Dendritic cell treated with granulocyte-macrophage colony-stimulating factor and Interleukin-4, amounts not matched to agents 40 ng/mL and 50 ng/mL, for 4 days (primary cell): Measurements from ENCODE around the gene RNF207.

Experiments used
- H3K27ac Mint-ChIP-seq: one replicate; pipeline ENCODE4 v1.8.0; 2022; ENCODE audit warnings: mild to moderate bottlenecking, mixed read lengths
- H3K27me3 Mint-ChIP-seq: one replicate; pipeline ENCODE4 v1.8.0; 2022; ENCODE audit warnings: mild to moderate bottlenecking, mixed read lengths
- H3K36me3 Mint-ChIP-seq: one replicate; pipeline ENCODE4 v1.8.0; 2022; ENCODE audit warnings: low read depth, mixed read lengths
- H3K4me1 Mint-ChIP-seq: one replicate; pipeline ENCODE4 v1.8.0; 2022; ENCODE audit warnings: low read depth, mixed read lengths
- H3K4me3 Mint-ChIP-seq: one replicate; pipeline ENCODE4 v1.8.0; 2022; ENCODE audit warnings: mild to moderate bottlenecking, moderate library complexity, mixed read lengths
- H3K9me3 Mint-ChIP-seq: one replicate; pipeline ENCODE4 v1.8.0; 2022; ENCODE audit warnings: mixed read lengths
- intact Hi-C: fragments of 100-400 bp; cut with micrococcal nuclease; formaldehyde crosslinking; loops from one replicate; pipeline ENCODE4 v1.15.0; 2022

RNF207 gene

DNA sequence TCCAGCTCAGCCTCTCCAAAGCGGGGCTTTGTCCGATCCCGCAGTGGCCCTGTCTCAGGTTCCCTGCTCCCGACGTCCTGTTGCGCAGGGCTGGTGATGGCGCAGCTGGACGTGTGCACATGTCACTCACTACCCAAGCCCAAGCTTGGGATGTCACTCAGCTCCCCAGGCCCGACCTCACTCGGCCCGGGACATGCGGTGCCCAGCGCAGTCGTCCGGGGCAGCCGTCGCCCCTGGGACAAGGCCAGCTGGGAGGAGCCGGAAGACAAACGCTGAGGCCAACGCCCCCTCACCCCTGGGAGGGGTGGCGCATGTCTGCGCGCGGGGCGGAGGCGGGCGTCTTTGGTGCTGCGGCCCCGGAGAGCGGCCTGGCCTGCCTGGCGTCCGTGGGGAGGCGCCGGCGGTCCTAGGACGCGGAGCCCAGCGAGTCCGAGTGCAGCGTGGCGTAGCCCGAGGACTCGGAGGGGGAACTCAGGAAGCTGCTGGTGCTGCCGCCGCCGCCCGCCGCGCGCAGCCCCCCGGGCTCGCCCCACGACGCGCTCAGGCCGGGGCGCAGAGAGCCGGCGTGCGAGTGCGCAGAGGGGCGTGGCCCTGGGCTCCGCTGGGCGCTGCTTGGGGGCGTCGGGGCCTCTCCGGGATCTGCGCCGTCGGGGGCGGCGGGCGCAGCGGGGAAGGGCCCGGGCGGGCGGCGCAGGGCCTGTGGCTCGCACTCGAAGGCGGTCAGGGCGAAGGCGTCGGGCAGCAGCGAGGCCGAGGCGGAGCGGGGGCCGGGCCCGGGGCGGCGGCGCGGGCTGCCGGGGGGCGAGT, 43.2 kb downstream of the RNF207 start:
- no peaks in the 10 kb centered on the region for H3K36me3 Mint-ChIP-seq
- peak overlapping the region; percentile 51 for H3K4me3 Mint-ChIP-seq
- intact Hi-C loops: loop anchor here (5.0 to 10.0 kb wide), 3 partner anchors 158 to 197 kb away; no protein-coding TSS in a partner anchor
- no peaks in the 10 kb centered on the region for H3K9me3 Mint-ChIP-seq
- H3K27me3 Mint-ChIP-seq: peaks cover 82% of the 10 kb centered on the region
- H3K4me1 Mint-ChIP-seq: peaks cover 26% of the 10 kb centered on the region
- H3K27ac Mint-ChIP-seq: no peak overlapping the region

DNA sequence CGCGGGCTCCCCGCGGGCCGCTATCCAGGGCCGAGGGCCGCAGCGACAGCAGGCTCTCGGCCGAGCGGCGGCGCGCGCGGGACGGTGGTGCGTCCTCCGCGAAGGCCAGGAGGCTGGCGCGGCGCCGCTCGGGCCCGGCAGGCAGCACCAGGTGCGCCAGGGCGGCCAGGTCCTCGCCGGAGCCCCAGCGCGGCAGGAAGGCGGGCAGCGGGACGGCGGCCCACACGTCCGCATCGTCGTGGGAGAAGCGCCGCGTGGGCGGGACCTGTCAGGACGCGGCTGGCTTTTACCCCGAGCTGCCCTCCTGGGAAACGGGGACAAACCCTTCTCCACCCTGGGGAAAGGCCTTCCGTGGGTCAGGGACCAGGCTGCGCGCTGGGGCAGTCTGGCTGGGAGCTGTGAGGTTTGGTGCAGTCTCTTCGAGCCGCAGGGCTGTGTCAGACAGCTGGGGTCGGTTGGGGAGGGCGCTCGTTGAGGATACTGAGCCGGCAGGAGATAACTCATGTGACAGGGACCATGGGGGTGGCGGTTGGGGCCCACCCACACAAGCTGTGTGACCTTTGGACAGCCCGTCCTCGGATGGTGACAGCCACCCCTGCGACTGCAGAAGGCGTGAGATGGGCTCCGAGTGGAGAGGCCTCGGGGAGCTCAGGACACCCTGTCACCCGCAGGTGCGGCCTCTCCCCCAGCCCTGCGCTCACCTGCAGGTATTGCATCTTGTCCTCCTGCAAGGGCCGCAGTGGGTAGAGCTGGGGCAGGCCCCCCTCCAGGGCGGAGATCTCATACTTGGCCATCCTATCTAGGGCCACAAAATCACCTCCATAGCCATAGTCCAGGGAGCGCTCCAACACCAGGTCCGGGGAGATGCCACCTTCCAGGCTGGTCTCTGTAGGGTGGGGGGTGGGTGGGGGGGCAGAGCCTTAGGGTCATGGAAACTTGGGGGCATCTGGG, 44.1 kb downstream of the RNF207 start:
- intact Hi-C loops: loop anchor here (5.0 to 10.0 kb wide), 3 partner anchors 157 to 198 kb away; no protein-coding TSS in a partner anchor

GRCh38 chr1:6251233-6251632, 45.3 kb downstream of the RNF207 start:
- H3K27ac Mint-ChIP-seq: no peak overlapping the region
- no peak overlapping the region for H3K4me3 Mint-ChIP-seq
- H3K36me3 Mint-ChIP-seq: no peaks in the 10 kb centered on the region
- H3K27me3 Mint-ChIP-seq: peaks cover 63% of the 10 kb centered on the region
- intact Hi-C loops: no loop called here
- H3K4me1 Mint-ChIP-seq: peaks cover 13% of the 10 kb centered on the region
- no peaks in the 10 kb centered on the region for H3K9me3 Mint-ChIP-seq

More for the DNA sequence above, 44.1 kb downstream of the RNF207 start:
- no peak overlapping the region for H3K4me3 Mint-ChIP-seq
- H3K4me1 Mint-ChIP-seq: peaks cover 18% of the 10 kb centered on the region
- no peaks in the 10 kb centered on the region for H3K36me3 Mint-ChIP-seq
- H3K27me3 Mint-ChIP-seq: peaks cover 73% of the 10 kb centered on the region
- no peak overlapping the region for H3K27ac Mint-ChIP-seq
- H3K9me3 Mint-ChIP-seq: no peaks in the 10 kb centered on the region

DNA sequence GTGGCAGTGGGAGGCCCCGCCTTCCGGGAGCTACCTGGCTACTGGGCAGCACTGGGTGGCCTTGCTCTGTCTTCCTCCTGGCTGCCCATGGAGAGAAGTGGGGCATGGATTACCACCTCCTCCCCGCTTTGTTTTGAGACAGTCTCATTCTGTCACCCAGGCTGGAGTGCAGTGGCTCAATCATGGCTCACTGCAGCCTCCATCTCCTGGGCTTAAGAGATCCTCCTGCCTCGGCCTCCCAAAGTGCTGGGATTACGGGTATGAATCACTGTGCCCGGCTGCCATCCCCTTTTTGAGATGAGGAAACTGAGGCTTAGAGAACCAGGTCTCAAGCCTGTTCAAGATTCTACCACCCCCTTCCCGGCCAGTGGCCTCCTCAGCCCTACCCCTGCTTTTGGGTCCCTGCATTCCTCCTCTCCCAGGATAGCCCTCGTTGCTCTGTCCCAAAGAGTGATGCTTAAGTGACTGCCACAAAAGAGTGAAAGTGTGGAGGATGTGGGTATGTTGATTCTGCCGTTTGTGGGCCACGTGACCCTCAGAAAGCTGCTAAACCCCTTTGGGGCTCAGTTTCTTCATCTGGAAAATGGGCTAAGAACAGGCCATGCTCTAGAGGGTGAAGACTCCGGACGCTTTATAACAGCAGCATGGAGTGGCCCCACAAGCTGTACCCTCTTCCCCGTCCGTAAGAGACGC, 45.9 kb downstream of the RNF207 start:
- H3K4me1 Mint-ChIP-seq: peaks cover 7% of the 10 kb centered on the region
- H3K27me3 Mint-ChIP-seq: peaks cover 57% of the 10 kb centered on the region
- no peak overlapping the region for H3K4me3 Mint-ChIP-seq
- H3K9me3 Mint-ChIP-seq: no peaks in the 10 kb centered on the region
- intact Hi-C loops: no loop called here
- H3K27ac Mint-ChIP-seq: no peak overlapping the region
- H3K36me3 Mint-ChIP-seq: no peaks in the 10 kb centered on the region

DNA sequence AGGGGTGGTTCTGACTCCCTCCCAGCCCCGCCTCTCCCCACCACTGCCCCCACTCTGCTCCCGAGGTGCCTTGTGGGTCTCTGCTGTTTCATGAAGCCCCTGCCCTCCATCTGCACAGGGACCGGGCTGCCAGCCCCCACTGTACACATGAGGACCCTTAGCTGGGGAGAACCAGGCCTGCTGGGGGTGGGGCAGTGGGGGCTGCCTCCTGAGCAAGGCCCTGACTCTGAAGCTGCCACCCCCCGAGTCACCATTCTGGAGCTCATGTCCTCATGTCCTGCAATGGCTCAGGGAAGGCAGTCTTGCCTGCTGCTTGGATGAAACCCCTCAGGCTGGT, 46.4 kb downstream of the RNF207 start:
- Mint-ChIP-seq H3K27me3 (peaks cover 57% of the 10 kb centered on the region), H3K9me3 (no peaks in the 10 kb centered on the region), H3K36me3 (no peaks in the 10 kb centered on the region), H3K4me1 (peaks cover 4% of the 10 kb centered on the region), H3K4me3 (no peak overlapping the region), H3K27ac (no peak overlapping the region)
- intact Hi-C loops: no loop called here

DNA sequence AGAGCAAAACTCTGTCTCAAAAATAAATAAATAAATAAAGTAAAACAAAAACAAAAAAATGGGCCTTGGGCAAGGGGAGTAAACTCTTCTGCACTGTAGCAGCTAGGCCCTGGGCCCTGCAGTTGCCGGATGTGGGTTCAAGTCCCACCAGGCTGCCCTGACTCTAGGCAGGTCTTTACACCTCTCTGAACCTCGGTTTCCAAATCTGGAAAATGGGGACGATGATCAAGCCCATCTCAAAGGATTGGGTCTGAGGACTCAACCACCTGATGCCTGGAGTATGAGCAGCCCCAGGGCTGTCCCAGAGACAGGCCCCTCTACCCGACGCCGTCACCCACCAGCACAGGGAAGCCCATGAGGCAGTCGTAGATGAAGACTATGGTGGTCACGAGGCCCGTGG, 47.5 kb downstream of the RNF207 start:
- Mint-ChIP-seq H3K36me3 (no peaks in the 10 kb centered on the region), H3K27me3 (peaks cover 57% of the 10 kb centered on the region), H3K9me3 (no peaks in the 10 kb centered on the region), H3K4me3 (no peak overlapping the region), H3K27ac (no peak overlapping the region), H3K4me1 (peaks cover 10% of the 10 kb centered on the region)
- intact Hi-C loops: no loop called here

GRCh38 chr1:6254691-6255090, 48.8 kb downstream of the RNF207 start:
- Mint-ChIP-seq H3K27ac (no peak overlapping the region), H3K36me3 (no peaks in the 10 kb centered on the region), H3K27me3 (peaks cover 62% of the 10 kb centered on the region), H3K4me3 (no peak overlapping the region), H3K4me1 (peaks cover 18% of the 10 kb centered on the region), H3K9me3 (no peaks in the 10 kb centered on the region)
- intact Hi-C loops: no loop called here

DNA sequence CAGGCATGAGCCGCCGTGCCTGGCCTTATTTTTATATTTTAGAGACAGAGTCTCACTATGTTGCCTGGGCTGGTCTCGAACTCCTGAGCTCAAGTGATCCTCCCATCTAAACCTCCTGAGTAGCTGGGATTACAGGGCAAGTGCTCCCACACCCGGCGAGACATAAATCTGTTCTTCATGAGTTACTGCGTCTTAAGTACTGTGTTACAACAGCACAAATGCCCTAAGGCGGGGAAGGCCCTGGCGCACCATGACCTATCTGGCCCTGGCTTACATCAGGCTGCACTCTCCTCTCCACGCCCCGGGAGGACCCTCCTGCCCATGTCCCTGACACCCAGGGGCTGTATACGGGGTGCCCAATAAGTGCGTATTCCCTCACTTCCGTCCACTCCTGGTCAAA, 50.7 kb downstream of the RNF207 start:
- H3K36me3 Mint-ChIP-seq: no peaks in the 10 kb centered on the region
- intact Hi-C loops: no loop called here
- H3K4me1 Mint-ChIP-seq: peaks cover 27% of the 10 kb centered on the region
- peaks cover 51% of the 10 kb centered on the region for H3K27me3 Mint-ChIP-seq
- no peak overlapping the region for H3K27ac Mint-ChIP-seq
- no peaks in the 10 kb centered on the region for H3K9me3 Mint-ChIP-seq
- H3K4me3 Mint-ChIP-seq: no peak overlapping the region

GRCh38 chr1:6257541-6258069, 51.7 kb downstream of the RNF207 start:
- no peak overlapping the region for H3K4me3 Mint-ChIP-seq
- H3K4me1 Mint-ChIP-seq: peaks cover 28% of the 10 kb centered on the region
- peaks cover 52% of the 10 kb centered on the region for H3K27me3 Mint-ChIP-seq
- no peaks in the 10 kb centered on the region for H3K36me3 Mint-ChIP-seq
- H3K9me3 Mint-ChIP-seq: no peaks in the 10 kb centered on the region
- intact Hi-C loops: no loop called here
- no peak overlapping the region for H3K27ac Mint-ChIP-seq

- peaks cover 29% of the 10 kb centered on the region for H3K4me1 Mint-ChIP-seq
- H3K36me3 Mint-ChIP-seq: no peaks in the 10 kb centered on the region
- no peaks in the 10 kb centered on the region for H3K9me3 Mint-ChIP-seq
- intact Hi-C loops: no loop called here
- peaks cover 56% of the 10 kb centered on the region for H3K27me3 Mint-ChIP-seq
- no peak overlapping the region for H3K4me3 Mint-ChIP-seq
- no peak overlapping the region for H3K27ac Mint-ChIP-seq
Measured at GRCh38 chr1:6258675-6259074, 52.8 kb downstream of the RNF207 start.

DNA sequence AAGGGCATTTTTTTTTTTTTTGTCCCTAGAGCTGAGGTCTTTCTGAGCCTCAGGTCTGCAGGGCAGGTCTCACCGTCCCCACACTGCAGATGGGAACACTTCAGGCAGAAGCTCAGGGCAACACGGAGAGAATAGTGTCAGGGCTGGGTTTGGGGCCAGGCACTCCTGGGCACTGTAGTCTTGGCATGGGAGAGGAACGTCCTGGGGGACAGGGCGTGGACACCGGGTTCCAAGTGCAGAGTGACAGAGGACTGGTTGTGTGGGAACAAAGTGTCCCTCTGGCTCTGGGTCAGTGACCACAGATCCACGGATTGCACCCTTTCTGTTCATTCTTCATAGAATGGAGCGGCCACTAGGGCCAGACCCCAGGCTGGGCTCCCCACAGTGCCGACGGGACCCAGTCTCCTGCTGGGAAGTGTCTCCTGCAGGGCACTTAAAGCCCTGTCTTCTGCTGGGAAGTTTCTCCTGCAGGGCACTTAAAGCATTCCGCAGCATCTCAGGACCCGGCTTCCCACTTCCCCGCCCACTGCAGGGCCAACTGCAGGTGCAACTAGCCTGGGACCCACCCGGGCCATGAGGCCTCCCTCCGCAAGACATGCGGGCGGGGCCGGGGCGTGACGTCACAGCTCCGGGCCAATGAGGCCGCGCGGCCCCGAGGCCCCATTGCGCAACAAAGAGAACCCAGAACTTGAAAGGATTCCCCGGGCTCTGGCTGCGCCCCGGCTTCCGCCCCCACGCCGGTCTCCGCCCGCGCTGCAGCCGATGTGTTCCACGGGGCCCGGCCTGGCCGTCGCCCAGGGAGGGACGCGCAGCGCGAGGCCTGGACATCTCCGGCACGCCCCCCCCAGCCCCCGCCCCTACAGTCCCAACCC, 53.8 kb downstream of the RNF207 start:
- Mint-ChIP-seq H3K27me3 (peaks cover 57% of the 10 kb centered on the region), H3K4me1 (peaks cover 32% of the 10 kb centered on the region), H3K27ac (no peak overlapping the region), H3K36me3 (no peaks in the 10 kb centered on the region), H3K4me3 (peak overlapping the region; percentile 63), H3K9me3 (no peaks in the 10 kb centered on the region)
- intact Hi-C loops: no loop called here

DNA sequence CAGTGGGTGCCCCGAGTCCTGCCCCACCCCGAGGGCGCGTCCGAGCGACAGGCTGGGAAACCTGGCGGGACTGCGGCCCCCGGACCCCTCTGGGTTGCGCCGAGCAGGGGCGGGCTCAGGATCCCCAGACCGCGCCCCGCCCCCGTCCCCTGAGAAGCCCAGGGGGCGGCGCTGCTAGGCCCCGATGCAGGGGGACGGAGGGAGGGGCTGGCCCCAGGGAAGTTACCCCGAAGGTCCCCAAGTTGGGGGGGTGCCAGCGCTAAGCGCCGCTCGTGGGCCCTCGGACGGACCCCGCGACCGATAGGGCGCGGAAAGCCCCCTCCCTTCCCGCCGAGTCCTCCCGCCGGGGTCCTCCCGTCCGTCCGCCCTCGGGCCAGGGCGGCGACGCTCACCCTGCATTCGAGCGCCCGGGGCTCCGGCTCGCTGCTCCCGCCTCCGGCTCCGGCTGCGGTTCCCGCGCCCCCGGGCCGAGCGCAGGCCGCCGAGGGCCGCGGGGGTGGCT, 54.6 kb downstream of the RNF207 start:
- Mint-ChIP-seq H3K27me3 (peaks cover 57% of the 10 kb centered on the region), H3K36me3 (no peaks in the 10 kb centered on the region), H3K4me1 (peaks cover 32% of the 10 kb centered on the region), H3K9me3 (no peaks in the 10 kb centered on the region), H3K4me3 (peak overlapping the region; percentile 63), H3K27ac (no peak overlapping the region)
- intact Hi-C loops: no loop called here
